Germinal center (tissue), 1 donor: ENCODE data around the gene HAUS8.
"Not testable (repeated sequence)": the region's sequence is repeated elsewhere in the genome, so short reads cannot be mapped to it uniquely, and the experiment has no call there.

ENCODE experiments used
- DNase-seq: peaks from one replicate; pipeline ENCODE4 v3.0.0; 2012; ENCODE audit warnings: mixed read lengths, low spot score

The HAUS8 gene

GRCh38 chr19:17035842-17036424, 39.3 kb downstream of the HAUS8 start:
- DNase-seq: no peak

GRCh38 chr19:17031741-17032140, 43.5 kb downstream of the HAUS8 start:
- no peak for DNase-seq

GRCh38 chr19:17027535-17027975, 47.7 kb downstream of the HAUS8 start:
- no peak for DNase-seq

- no peak for DNase-seq
Measured at GRCh38 chr19:17026706-17027534, 48.3 kb downstream of the HAUS8 start, which contains the start of gene CPAMD8. TSS of gene CPAMD8 (minus strand) at chr19:17026810. CDS start at chr19:17026642, 168 bp downstream.

- DNase-seq: peak; percentile 59
Measured at GRCh38 chr19:17025991-17026658, 49.1 kb downstream of the HAUS8 start.

GRCh38 chr19:17025361-17025760, 49.9 kb downstream of the HAUS8 start:
- no peak for DNase-seq

- DNase-seq: not testable (repeated sequence)
Measured at GRCh38 chr19:17024941-17025340, 50.3 kb downstream of the HAUS8 start.

GRCh38 chr19:17023805-17024204, 51.4 kb downstream of the HAUS8 start:
- no peak for DNase-seq

- no peak for DNase-seq
Measured at GRCh38 chr19:17022738-17023137, 52.5 kb downstream of the HAUS8 start.

- no peak for DNase-seq
Measured at GRCh38 chr19:17021793-17022590, 53.3 kb downstream of the HAUS8 start.

GRCh38 chr19:17021328-17021727, 53.9 kb downstream of the HAUS8 start:
- DNase-seq: no peak

GRCh38 chr19:17020823-17021222, 54.4 kb downstream of the HAUS8 start:
- DNase-seq: no peak

GRCh38 chr19:17020385-17020784, 54.9 kb downstream of the HAUS8 start:
- no peak for DNase-seq

- not testable (repeated sequence) for DNase-seq
Measured at GRCh38 chr19:17014212-17014861, 60.9 kb downstream of the HAUS8 start.

GRCh38 chr19:17011485-17011884, 63.8 kb downstream of the HAUS8 start:
- no peak for DNase-seq

GRCh38 chr19:17006579-17006978, 68.7 kb downstream of the HAUS8 start:
- no peak for DNase-seq

- no peak for DNase-seq
Measured at GRCh38 chr19:17005000-17005399, 70.3 kb downstream of the HAUS8 start.

GRCh38 chr19:17004386-17004785, 70.9 kb downstream of the HAUS8 start:
- no peak for DNase-seq

- no peak for DNase-seq
Measured at GRCh38 chr19:17002455-17002854, 72.8 kb downstream of the HAUS8 start.

GRCh38 chr19:17001603-17002183, 73.6 kb downstream of the HAUS8 start:
- DNase-seq: no peak
